H1 (cell line): ENCODE results near the gene STIL. TPM values are rescaled to one million over a fixed set of nuclear protein-coding genes. Genes with fewer than 3 reads are reported as not detected.

Experiments used
- CTCF ChIA-PET: fragments of 300-600 bp; sonication (Branson Sonifier 250); formaldehyde crosslinking; loops from one replicate; lab custom pipeline; 2021; ENCODE audit not compliant: partially characterized antibody; lab: Charles Lee
- POLR2A ChIA-PET: fragments of 300-600 bp; sonication (Branson Sonifier 250); formaldehyde crosslinking; loops from one replicate; lab custom pipeline; 2021; ENCODE audit warnings: inconsistent platforms; ENCODE audit not compliant: partially characterized antibody; lab: Charles Lee
- DNase-seq, 2 experiments: peaks; one replicate each; pipeline versions ENCODE4 v3.0.0 to v3.0.0-alpha.2; 2010 to 2022; ENCODE audit warnings: low spot score in 2 of 2, low read depth in 1 of 2, mixed read lengths in 1 of 2
- FAIRE-seq: peaks from 2 replicates; lab custom pipeline; 2011; peaks lifted over from hg19 to GRCh38; lab: Jason Lieb, UNC
- H2AFZ ChIP-seq: 2 replicates; pipeline ENCODE4 v1.8.1; 2012; ENCODE audit warnings: low read length, inconsistent platforms
- H2AK5ac ChIP-seq: 2 replicates; pipeline ENCODE4 v1.6.1; 2013; ENCODE audit warnings: low read depth, low read length
- H2BK120ac ChIP-seq: replicated peaks from 2 replicates; pipeline ENCODE3; 2013; ENCODE audit warnings: low read depth, low read length, inconsistent platforms
- H2BK12ac ChIP-seq: 2 replicates; pipeline ENCODE4 v1.6.1; 2013; ENCODE audit warnings: low read depth, low read length
- H2BK15ac ChIP-seq: 2 replicates; pipeline ENCODE4 v1.6.1; 2013; ENCODE audit warnings: low read length
- H2BK20ac ChIP-seq: 2 replicates; pipeline ENCODE4 v1.6.1; 2013; ENCODE audit warnings: low read length
- H2BK5ac ChIP-seq: 2 replicates; pipeline ENCODE4 v1.6.1; 2013; ENCODE audit warnings: low read depth, low read length
- H3K14ac ChIP-seq: 2 replicates; pipeline ENCODE4 v1.6.1; 2013; ENCODE audit warnings: inconsistent platforms; ENCODE audit not compliant: insufficient read length
- H3K18ac ChIP-seq: 2 replicates; pipeline ENCODE4 v1.6.1; 2013; ENCODE audit warnings: low read length; ENCODE audit errors: extremely low read depth
- H3K23ac ChIP-seq: 2 replicates; pipeline ENCODE4 v1.6.1; 2013; ENCODE audit warnings: inconsistent platforms; ENCODE audit not compliant: insufficient read length
- H3K23me2 ChIP-seq: 2 replicates; pipeline ENCODE4 v1.6.1; 2013; ENCODE audit warnings: low read depth, low read length
- H3K27ac ChIP-seq: 2 replicates; pipeline ENCODE4 v1.6.1; 2011; ENCODE audit warnings: low read depth, low read length, inconsistent platforms
- H3K27me3 ChIP-seq, 4 experiments: replicated peaks in 1 of 4; 1 replicate in 1 of 4; 2 replicates in 3 of 4; pipeline versions ENCODE4 v1.6.1 to v1.8.1; 2011 to 2013; ENCODE audit warnings: low read length in 3 of 4, mild to moderate bottlenecking in 3 of 4, inconsistent platforms in 2 of 4, mixed read lengths in 2 of 4, moderate library complexity in 1 of 4; ENCODE audit not compliant: control insufficient read depth in 3 of 4, insufficient read depth in 3 of 4; ENCODE audit errors: extremely low read depth in 1 of 4
- H3K36me3 ChIP-seq, 4 experiments: 2 replicates each; pipeline versions ENCODE4 v1.6.1 to v1.8.1; 2011 to 2013; ENCODE audit warnings: mild to moderate bottlenecking in 4 of 4, low read length in 3 of 4, moderate library complexity in 2 of 4, control low read depth in 1 of 4, inconsistent platforms in 1 of 4; ENCODE audit not compliant: insufficient read depth in 4 of 4, control insufficient read depth in 2 of 4
- H3K4ac ChIP-seq: replicated peaks from 2 replicates; pipeline ENCODE3; 2013; ENCODE audit warnings: low read length, low read depth, mixed read lengths, inconsistent platforms; ENCODE audit not compliant: insufficient read length
- H3K4me1 ChIP-seq, 4 experiments: replicated peaks in 1 of 4; 1 replicate in 1 of 4; 2 replicates in 3 of 4; pipeline versions ENCODE4 v1.6.1 to v1.8.1; 2011 to 2013; ENCODE audit warnings: low read length in 3 of 4, inconsistent platforms in 2 of 4, mixed read lengths in 1 of 4; ENCODE audit not compliant: insufficient read depth in 4 of 4, control insufficient read depth in 3 of 4
- H3K4me2 ChIP-seq, 2 experiments: 2 replicates each; pipeline versions ENCODE4 v1.6.1 to v1.8.1; 2011 to 2013; ENCODE audit warnings: low read depth in 2 of 2, low read length in 2 of 2, control low read depth in 1 of 2, inconsistent platforms in 1 of 2, mild to moderate bottlenecking in 1 of 2; ENCODE audit not compliant: insufficient read depth in 1 of 2
- H3K4me3 ChIP-seq, 4 experiments: fragments of 200-600, 300-600 bp in 1 of 4; sonication (generic), shearing (Covaris generic), sonication (Bioruptor Twin) in 1 of 4; 2 replicates each; pipeline versions ENCODE4 v1.5.1 to v1.8.1; 2011 to 2016; ENCODE audit warnings: low read length in 4 of 4, low read depth in 3 of 4, control low read depth in 2 of 4, inconsistent platforms in 2 of 4, mild to moderate bottlenecking in 2 of 4, mixed read lengths in 1 of 4, moderate library complexity in 1 of 4; ENCODE audit not compliant: insufficient read depth in 2 of 4; ENCODE audit errors: extremely low read depth in 1 of 4
- H3K56ac ChIP-seq: replicated peaks from 2 replicates; pipeline ENCODE3; 2013; ENCODE audit warnings: low read depth, mild to moderate bottlenecking, mixed read lengths, low read length, inconsistent platforms; ENCODE audit not compliant: insufficient read length
- H3K79me1 ChIP-seq: 2 replicates; pipeline ENCODE4 v1.6.1; 2013; ENCODE audit warnings: low read depth, low read length, control low read depth
- H3K79me2 ChIP-seq, 2 experiments: 2 replicates each; pipeline versions ENCODE4 v1.6.1 to v1.8.1; 2012 to 2013; ENCODE audit warnings: low read length in 2 of 2, mild to moderate bottlenecking in 2 of 2, inconsistent platforms in 1 of 2; ENCODE audit not compliant: insufficient read depth in 2 of 2, control insufficient read depth in 1 of 2
- H3K9ac ChIP-seq, 4 experiments: replicated peaks in 1 of 4; 1 replicate in 1 of 4; 2 replicates in 3 of 4; pipeline versions ENCODE4 v1.6.1 to v1.8.1; 2011 to 2013; ENCODE audit warnings: low read depth in 3 of 4, low read length in 3 of 4, control low read depth in 2 of 4, mild to moderate bottlenecking in 2 of 4, moderate library complexity in 2 of 4, inconsistent platforms in 1 of 4; ENCODE audit errors: extremely low read depth in 1 of 4
- H3K9me3 ChIP-seq, 2 experiments: 2 replicates each; pipeline versions ENCODE4 v1.6.1 to v1.8.1; 2012 to 2013; ENCODE audit warnings: mild to moderate bottlenecking in 2 of 2, moderate library complexity in 2 of 2, control low read depth in 1 of 2, inconsistent platforms in 1 of 2, low read depth in 1 of 2, low read length in 1 of 2, mixed read lengths in 1 of 2; ENCODE audit not compliant: insufficient read depth in 2 of 2
- H4K20me1 ChIP-seq, 2 experiments: replicated peaks in 1 of 2; 2 replicates each; pipeline versions ENCODE3 to v1.8.1; 2011 to 2013; ENCODE audit warnings: inconsistent platforms in 2 of 2, low read length in 2 of 2, mild to moderate bottlenecking in 1 of 2; ENCODE audit not compliant: insufficient read depth in 2 of 2, control insufficient read depth in 1 of 2
- H4K5ac ChIP-seq: 2 replicates; pipeline ENCODE4 v1.6.1; 2013; ENCODE audit warnings: low read length, low read depth, mixed read lengths, inconsistent platforms; ENCODE audit not compliant: insufficient read length
- H4K8ac ChIP-seq: 2 replicates; pipeline ENCODE4 v1.8.0; 2013; ENCODE audit warnings: mild to moderate bottlenecking, moderate library complexity, low read length, inconsistent platforms; ENCODE audit not compliant: insufficient read depth; ENCODE audit errors: extremely low read depth
- H4K91ac ChIP-seq: replicated peaks from 2 replicates; pipeline ENCODE3; 2013; ENCODE audit warnings: low read length, mixed read lengths, inconsistent platforms; ENCODE audit not compliant: insufficient read length
- CHD2 ChIP-seq: IDR thresholded peaks from 2 replicates; pipeline ENCODE4 v1.6.1; 2012; ENCODE audit warnings: low read length, improper control_type of control experiment
- EGR1 ChIP-seq: IDR thresholded peaks from 2 replicates; pipeline ENCODE4 v1.6.1; 2011; ENCODE audit warnings: low read depth, low read length, borderline replicate concordance
- HDAC2 ChIP-seq, 2 experiments: fragments of 300-600 bp in 1 of 2; sonication (generic) in 1 of 2; IDR thresholded peaks; 2 replicates each; pipeline ENCODE4 v1.6.1; 2011 to 2012; ENCODE audit warnings: low read depth in 2 of 2, low read length in 2 of 2, mild to moderate bottlenecking in 2 of 2, moderate library complexity in 2 of 2, borderline replicate concordance in 1 of 2, inconsistent platforms in 1 of 2
- RFX5 ChIP-seq: IDR thresholded peaks from 2 replicates; pipeline ENCODE4 v1.6.1; 2011; ENCODE audit warnings: low read depth, low read length, improper control_type of control experiment, borderline replicate concordance
- RXRA ChIP-seq: IDR thresholded peaks from 2 replicates; pipeline ENCODE4 v1.6.1; 2011; ENCODE audit warnings: low read depth, mild to moderate bottlenecking, low read length, moderate library complexity; ENCODE audit not compliant: insufficient read depth
- SP2 ChIP-seq: IDR thresholded peaks from 2 replicates; pipeline ENCODE4 v1.6.1; 2012; ENCODE audit warnings: mild to moderate bottlenecking, low read length, inconsistent platforms
- whole genome bisulfite sequencing, 2 experiments: shearing (Covaris generic) in 1 of 2; methylation state at CpG; one replicate each; pipeline versions ENCODE4 v1.1.6 to v1.1.7; 2013 to 2015; ENCODE audit warnings: low lambda C conversion rate in 2 of 2, mixed read lengths in 2 of 2, inconsistent platforms in 1 of 2, low coverage in 1 of 2, missing lambda C conversion rate in 1 of 2; ENCODE audit not compliant: insufficient replicate concordance in 2 of 2, insufficient coverage in 1 of 2, insufficient read length in 1 of 2; ENCODE audit errors: extremely low coverage in 1 of 2, missing lambda C conversion rate in 1 of 2; 5-methylcytosine and 5-hydroxymethylcytosine counted together
- polyA plus RNA-seq, 7 experiments: library from polyadenylated mRNA; depleted of rRNA in 3 of 7; stranded (reverse) in 5 of 7; unstranded in 2 of 7; fragments of >200 nt in 5 of 7; fragments of 200-250 nt in 2 of 7; gene quantifications; 1 replicate in 5 of 7; 2 replicates in 1 of 7; 4 replicates in 1 of 7; pipeline versions ENCODE4 v1.2.1 to v1.2.3, GENCODE V29; 2011 to 2013; ENCODE audit warnings: missing spikeins in 2 of 7, mixed read lengths in 2 of 7
- total RNA-seq: library from RNA; stranded (reverse); fragmentation: NEBNext Ultra II Directional; extraction: Animal tissue kit (Norgen Biotek cat#: 25700); gene quantifications from 2 replicates; pipeline ENCODE4 v1.2.1, GENCODE V29; 2021

STIL gene
- total and polyA plus RNA-seq, 2 of the 8 experiments (the other 6 are each of a cell fraction or from before 2014, with no cell fraction given), result 13.6 to 25.1 TPM

- Histone ChIP-seq H4K91ac (no peak overlapping the region), H3K27me3 (peaks cover 0 to 25% (median 18%) of the 10 kb centered on the region in 4 experiments; a peak in 5 of 7 replicates), H2BK5ac (no peak overlapping the region), H4K20me1 (no peaks in the 10 kb centered on the region), H3K23ac (no peak overlapping the region), H3K36me3 (no peaks in the 10 kb centered on the region), H2BK15ac (no peak overlapping the region), H2BK20ac (0 out of 2 replicates have a peak overlapping the region, but pooled peaks have one; percentile 68), H3K4me2 (no peak overlapping the region), H3K27ac (no peak overlapping the region), H4K5ac (no peak overlapping the region), H3K56ac (no peak overlapping the region), H3K23me2 (no peaks in the 10 kb centered on the region), H2AK5ac (no peak overlapping the region), H2BK12ac (no peak overlapping the region), H3K4ac (no peak overlapping the region), H3K14ac (no peak overlapping the region), H3K4me3 (no peak overlapping the region), H3K4me1 (peaks cover 0 to 8% (median 1%) of the 10 kb centered on the region in 4 experiments; a peak in 3 of 7 replicates), H4K8ac (no peak overlapping the region), H2BK120ac (no peak overlapping the region), H3K9ac (no peak overlapping the region), H3K79me1 (no peaks in the 10 kb centered on the region), H3K9me3 (no peaks in the 10 kb centered on the region), H3K18ac (no peak overlapping the region), H2AFZ (no peak overlapping the region), H3K79me2 (no peaks in the 10 kb centered on the region)
- ChIA-PET CTCF (interaction anchor here (0.7 to 1.9 kb wide), 4 partner anchors 13 to 22 kb away, joined by 3 to 11 read pairs (median 3); no protein-coding TSS in a partner anchor), POLR2A (interaction anchor here (1.1 kb wide), 1 partner anchor 11 kb away, joined by 3 read pairs; no protein-coding TSS in a partner anchor)
- TF ChIP-seq RXRA (no peak), SP2 (no peak), HDAC2 (IDR thresholded peaks at IDR 0.05; ENCODE audit: borderline replicate concordance in 1 of 2, low read depth in 2 of 2, low read length in 2 of 2) (no peak), CHD2 (no peak), EGR1 (no peak), RFX5 (no peak)
- no peak for DNase-seq
- FAIRE-seq, result no peak
- 80% methylated on average over 3 of the region's 3 CpGs; no CpG with 5 or more reads in 1 of the 2 experiments for WGBS, 2 experiments
These were observed 99.4 kb downstream of the STIL start for GRCh38 chr1:47214549-47214948.
